Body of pancreas (tissue), 4 donors: ENCODE results near the gene COLEC12. TPM values are rescaled to one million over a fixed set of nuclear protein-coding genes. Genes with fewer than 3 reads are reported as not detected.
A peak's percentile ranks its signal among the peaks of the same experiment; 100 is the strongest.
"Not testable (repeated sequence)": the region's sequence is repeated elsewhere in the genome, so short reads cannot be mapped to it uniquely, and the experiment has no call there.

Source experiments
- ATAC-seq: fragments of 150-250 bp; one replicate; pipeline ENCODE4 v1.9.1; 2016
- DNase-seq, 4 donors: peaks; one replicate each; pipeline ENCODE4 v3.0.0-alpha.2; 2019
- H3K27ac ChIP-seq, 4 donors: fragments of 200-600 bp; sonication (generic); 1 replicate in 3 of 4; 2 replicates in 1 of 4; pipeline versions ENCODE4 v1.5.1 to v1.6.1; 2016 to 2019; ENCODE audit warnings: mild to moderate bottlenecking in 1 of 4, mixed read lengths in 1 of 4, moderate library complexity in 1 of 4
- H3K27me3 ChIP-seq, 2 donors: fragments of 200-600 bp; sonication (generic); one replicate each; pipeline ENCODE4 v1.6.0; 2016; ENCODE audit warnings: mild to moderate bottlenecking in 1 of 2
- H3K36me3 ChIP-seq, 2 donors: fragments of 200-600 bp; sonication (generic); replicated peaks in 1 of 2; 2 replicates each; pipeline ENCODE4 v1.5.1; 2016; ENCODE audit warnings: low read depth in 2 of 2; ENCODE audit not compliant: insufficient read depth in 1 of 2
- H3K4me1 ChIP-seq: fragments of 200-600 bp; sonication (generic); one replicate; pipeline ENCODE4 v1.6.0; 2016
- H3K4me3 ChIP-seq, 2 donors: fragments of 200-600 bp; sonication (generic); 1 replicate in 1 of 2; 2 replicates in 1 of 2; pipeline ENCODE4 v1.5.1; 2016 to 2019
- H3K9me3 ChIP-seq, 3 donors: fragments of 200-600 bp; sonication (generic); 1 replicate in 2 of 3; 2 replicates in 1 of 3; pipeline ENCODE4 v1.5.1; 2016
- POLR2A ChIP-seq, 3 donors: fragments of 450-650 bp; IDR thresholded peaks; one replicate each; pipeline ENCODE4 v1.6.1; 2016; ENCODE audit warnings: antibody characterized with exemption in 3 of 3, mild to moderate bottlenecking in 2 of 3
- WGBS, 2 donors: methylation state at CpG; one replicate each; pipeline ENCODE4 v1.1.5; 2017; 5-methylcytosine and 5-hydroxymethylcytosine counted together
- intact Hi-C: fragments of 100-400 bp; cut with DNase I; formaldehyde crosslinking; loops from one replicate; pipeline ENCODE4 v1.15.1; 2023
- total RNA-seq, 2 donors: library from RNA; depleted of rRNA; stranded (reverse); fragments of >200 nt; gene quantifications; one replicate each; pipeline ENCODE4 v1.1.0, GENCODE V29; 2016
- TF ChIP-seq, protein P1 (sequence below), 7 experiments: fragments of 450-650 bp in 4 of 7; fragments of 200-600 bp in 3 of 7; sonication (generic) in 3 of 7; IDR thresholded peaks; one replicate each; pipeline ENCODE4 v1.5.1; 2016 to 2019; ENCODE audit warnings: antibody characterized with exemption in 7 of 7

The COLEC12 gene
- total RNA-seq, 2 donors from 2014 or later, result 3.6 to 4.2 TPM

DNA sequence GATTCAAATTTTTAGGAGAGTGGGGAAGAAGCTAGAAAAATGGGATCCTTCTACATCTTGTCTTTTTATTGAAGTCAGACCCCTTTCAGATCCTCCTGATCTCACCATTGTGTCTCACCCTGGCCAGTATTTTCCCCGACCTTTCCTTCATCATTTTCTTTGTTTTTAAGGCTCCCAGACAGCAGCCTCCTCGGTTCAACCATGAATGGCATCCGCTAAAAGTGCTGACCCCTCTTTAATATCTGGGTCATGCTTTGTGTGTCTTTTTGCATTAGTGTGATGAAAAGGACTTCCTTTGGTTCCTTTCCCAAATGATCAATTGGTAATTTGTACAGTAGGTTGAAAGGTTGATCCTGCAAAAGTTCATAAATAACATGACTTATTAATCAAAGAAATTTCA lies 205.9 kb downstream of the COLEC12 start:
- H3K27ac ChIP-seq, result no peak overlapping the region
- no peak for TF ChIP-seq POLR2A (IDR thresholded peaks at IDR 0.05)
- TF ChIP-seq, protein P1, sequence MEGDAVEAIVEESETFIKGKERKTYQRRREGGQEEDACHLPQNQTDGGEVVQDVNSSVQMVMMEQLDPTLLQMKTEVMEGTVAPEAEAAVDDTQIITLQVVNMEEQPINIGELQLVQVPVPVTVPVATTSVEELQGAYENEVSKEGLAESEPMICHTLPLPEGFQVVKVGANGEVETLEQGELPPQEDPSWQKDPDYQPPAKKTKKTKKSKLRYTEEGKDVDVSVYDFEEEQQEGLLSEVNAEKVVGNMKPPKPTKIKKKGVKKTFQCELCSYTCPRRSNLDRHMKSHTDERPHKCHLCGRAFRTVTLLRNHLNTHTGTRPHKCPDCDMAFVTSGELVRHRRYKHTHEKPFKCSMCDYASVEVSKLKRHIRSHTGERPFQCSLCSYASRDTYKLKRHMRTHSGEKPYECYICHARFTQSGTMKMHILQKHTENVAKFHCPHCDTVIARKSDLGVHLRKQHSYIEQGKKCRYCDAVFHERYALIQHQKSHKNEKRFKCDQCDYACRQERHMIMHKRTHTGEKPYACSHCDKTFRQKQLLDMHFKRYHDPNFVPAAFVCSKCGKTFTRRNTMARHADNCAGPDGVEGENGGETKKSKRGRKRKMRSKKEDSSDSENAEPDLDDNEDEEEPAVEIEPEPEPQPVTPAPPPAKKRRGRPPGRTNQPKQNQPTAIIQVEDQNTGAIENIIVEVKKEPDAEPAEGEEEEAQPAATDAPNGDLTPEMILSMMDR (IDR thresholded peaks at IDR 0.05), result no peak
- ATAC-seq, result no peak
- H3K4me3 ChIP-seq, result no peak overlapping the region
- H3K36me3 ChIP-seq, result no peaks in the 10 kb centered on the region
- H3K4me1 ChIP-seq, result no peaks in the 10 kb centered on the region
- intact Hi-C loops, result loop anchor here (10.0 kb wide), 1 partner anchor 180 kb away; no protein-coding TSS in a partner anchor
- WGBS, 2 donors, result 83 to 84% methylated on average over 3 of the region's 3 CpGs
- DNase-seq, result no peak
- no peaks in the 10 kb centered on the region for H3K9me3 ChIP-seq
- H3K27me3 ChIP-seq, result no peaks in the 10 kb centered on the region

DNA sequence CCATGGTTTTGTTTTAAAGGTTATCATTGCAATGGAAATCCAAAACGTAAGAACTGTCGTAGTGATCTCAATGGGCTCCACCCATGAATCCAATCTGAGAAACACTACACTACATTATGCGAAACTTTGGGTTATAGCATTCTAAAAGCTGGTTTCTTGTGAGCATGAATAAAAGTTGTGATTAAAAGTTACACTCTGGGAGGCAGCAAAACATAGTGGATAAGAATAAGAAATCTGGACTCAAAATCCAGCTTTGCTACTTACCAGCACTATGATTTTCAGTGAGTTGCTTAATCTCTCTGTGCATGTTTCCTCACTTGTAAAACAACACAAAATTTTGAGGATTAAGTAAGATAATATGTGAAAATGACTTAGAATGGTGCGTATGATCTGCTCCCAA lies 207.0 kb downstream of the COLEC12 start:
- Histone ChIP-seq H3K36me3 (no peaks in the 10 kb centered on the region), H3K27ac (no peak overlapping the region), H3K4me3 (no peak overlapping the region), H3K27me3 (no peaks in the 10 kb centered on the region), H3K9me3 (no peaks in the 10 kb centered on the region), H3K4me1 (no peaks in the 10 kb centered on the region)
- intact Hi-C loops, result loop anchor here (10.0 kb wide), 1 partner anchor 181 kb away; no protein-coding TSS in a partner anchor
- DNase-seq (no peak), ATAC-seq (no peak)
- no peak for TF ChIP-seq POLR2A (IDR thresholded peaks at IDR 0.05)
- TF ChIP-seq, protein P1 (IDR thresholded peaks at IDR 0.05), result peak in 4 of 7 experiments; percentile 25 to 51 (median 32)
- 69 to 74% methylated on average over 4 of the region's 4 CpGs for WGBS, 2 donors

DNA sequence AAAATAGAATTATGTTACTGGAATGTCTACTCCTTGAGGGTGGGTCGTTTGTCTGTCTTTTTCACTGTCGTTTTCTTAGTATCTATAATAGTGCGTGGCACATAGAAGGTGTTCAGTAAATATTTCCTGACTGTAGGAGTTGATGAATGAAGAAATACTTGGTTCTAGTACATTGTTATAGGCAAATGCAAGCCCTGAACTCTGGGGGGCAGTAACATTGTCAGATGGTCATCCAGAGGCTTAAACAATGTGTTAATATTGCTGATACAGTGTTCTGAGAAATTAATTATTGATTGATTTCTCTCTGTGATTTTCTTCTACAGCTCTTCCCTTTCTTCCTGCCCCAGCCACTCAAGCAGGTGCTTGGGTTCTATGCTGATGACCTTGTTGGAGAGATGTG lies 208.2 kb downstream of the COLEC12 start:
- DNase-seq, result no peak
- no peaks in the 10 kb centered on the region for H3K4me1 ChIP-seq
- no peaks in the 10 kb centered on the region for H3K9me3 ChIP-seq
- H3K4me3 ChIP-seq, result no peak overlapping the region
- no peak for TF ChIP-seq POLR2A (IDR thresholded peaks at IDR 0.05)
- no peaks in the 10 kb centered on the region for H3K36me3 ChIP-seq
- intact Hi-C loops, result loop anchor here (10.0 kb wide), 1 partner anchor 183 kb away; no protein-coding TSS in a partner anchor
- H3K27me3 ChIP-seq, result no peaks in the 10 kb centered on the region
- no peak overlapping the region for H3K27ac ChIP-seq
- ATAC-seq, result no peak
- WGBS, 2 donors, result 52 to 61% methylated on average over 3 of the region's 3 CpGs

DNA sequence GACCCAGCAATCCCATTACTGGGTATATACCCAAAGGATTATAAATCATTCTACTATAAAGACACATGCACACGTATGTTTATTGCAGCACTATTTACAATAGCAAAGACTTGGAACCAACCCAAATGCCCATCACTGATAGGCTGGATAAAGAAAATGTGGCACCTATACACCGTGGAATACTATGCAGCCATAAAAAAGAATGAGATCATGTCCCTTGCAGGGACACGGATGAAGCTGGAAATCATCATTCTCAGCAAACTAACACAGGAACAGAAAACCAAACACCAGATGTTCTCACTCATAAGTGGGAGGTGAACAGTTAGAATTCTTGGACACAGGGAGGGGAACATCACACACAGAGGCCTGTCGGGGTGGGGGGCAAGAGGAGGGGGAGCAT lies 210.5 kb downstream of the COLEC12 start:
- H3K36me3 ChIP-seq, DNase-seq, H3K27me3 ChIP-seq, H3K4me3 ChIP-seq, H3K9me3 ChIP-seq, ATAC-seq, H3K4me1 ChIP-seq, H3K27ac ChIP-seq: not testable (repeated sequence)
- intact Hi-C loops, result loop anchor here (10.0 kb wide), 1 partner anchor 185 kb away; no protein-coding TSS in a partner anchor
- WGBS, 2 donors, result 52 to 69% methylated on average over 4 of the region's 4 CpGs

DNA sequence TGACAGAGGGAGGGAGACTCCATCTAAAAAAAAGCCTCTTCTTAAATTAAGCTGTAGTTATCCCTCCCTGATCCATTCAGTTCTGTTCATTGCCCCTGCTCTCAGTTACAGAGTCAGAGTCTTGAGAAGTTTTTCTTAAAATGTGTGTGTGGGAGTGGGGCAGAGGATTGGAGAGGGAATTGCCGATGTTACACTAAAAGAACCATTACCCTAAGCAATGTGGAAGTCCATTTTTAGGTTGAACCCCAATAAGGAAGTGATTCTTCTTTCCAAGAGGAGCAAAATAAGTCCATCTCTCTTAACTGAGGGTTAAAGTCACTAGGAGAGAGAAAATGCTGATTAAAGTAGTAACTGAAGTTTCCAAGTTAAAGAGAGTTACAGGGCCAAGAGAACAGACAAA lies 211.5 kb downstream of the COLEC12 start:
- no peak for DNase-seq
- Histone ChIP-seq H3K27me3 (no peaks in the 10 kb centered on the region), H3K4me1 (no peaks in the 10 kb centered on the region), H3K27ac (no peak overlapping the region), H3K4me3 (no peak overlapping the region), H3K9me3 (no peaks in the 10 kb centered on the region), H3K36me3 (no peaks in the 10 kb centered on the region)
- no peak for ATAC-seq
- 33 to 64% methylated on average over 1 of the region's 1 CpG for WGBS, 2 donors
- no peak for TF ChIP-seq POLR2A (IDR thresholded peaks at IDR 0.05)
- TF ChIP-seq, protein P1 (IDR thresholded peaks at IDR 0.05), result no peak
- intact Hi-C loops, result no loop called here
